ENCODE measurements around the gene HSPA5.
"Not testable (repeated sequence)": the region's sequence is repeated elsewhere in the genome, so short reads cannot be mapped to it uniquely, and the experiment has no call there.

HSPA5 gene

DNA sequence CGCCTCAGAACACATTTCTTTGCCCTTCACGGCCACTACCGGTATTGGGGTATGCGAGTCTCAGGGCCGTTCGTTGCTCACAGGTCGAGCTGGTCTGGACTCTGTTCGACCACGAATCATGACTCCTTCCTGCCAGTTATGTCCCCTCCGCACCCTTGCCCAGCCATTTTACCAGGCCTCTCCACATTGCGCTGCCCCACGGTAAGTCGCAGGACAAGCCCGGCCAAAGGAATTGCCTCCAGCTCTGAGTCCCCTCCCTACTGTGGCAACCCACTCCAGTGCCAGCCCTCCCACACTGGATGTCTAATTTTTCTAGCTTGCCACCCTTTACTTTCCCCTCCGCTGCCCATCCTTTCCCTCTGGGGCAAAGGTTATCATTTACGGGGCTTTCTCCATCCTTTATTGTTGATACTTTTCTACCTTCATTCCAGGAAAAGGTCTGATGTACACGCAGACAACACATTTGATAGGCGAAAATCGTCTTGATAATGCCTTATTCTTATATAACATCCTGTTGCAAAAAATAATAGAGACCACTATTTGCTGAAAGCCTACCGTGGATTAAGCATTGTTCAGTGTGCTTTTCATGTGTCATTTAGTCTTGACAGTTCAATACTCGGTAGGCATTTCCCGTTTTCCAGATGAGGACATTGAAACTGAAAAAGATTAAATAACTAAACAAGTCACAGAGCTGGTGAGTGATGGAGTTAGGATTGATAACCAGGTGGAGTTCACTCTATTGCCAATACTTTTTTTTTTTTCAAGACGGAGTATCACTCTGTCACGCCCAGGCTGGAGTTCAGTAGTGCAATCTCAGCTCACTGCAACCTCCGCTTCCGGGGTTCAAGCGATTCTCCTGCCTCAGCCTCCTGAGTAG lies 958 bp upstream of the HSPA5 start:
- DNase-seq, result no peak

DNA sequence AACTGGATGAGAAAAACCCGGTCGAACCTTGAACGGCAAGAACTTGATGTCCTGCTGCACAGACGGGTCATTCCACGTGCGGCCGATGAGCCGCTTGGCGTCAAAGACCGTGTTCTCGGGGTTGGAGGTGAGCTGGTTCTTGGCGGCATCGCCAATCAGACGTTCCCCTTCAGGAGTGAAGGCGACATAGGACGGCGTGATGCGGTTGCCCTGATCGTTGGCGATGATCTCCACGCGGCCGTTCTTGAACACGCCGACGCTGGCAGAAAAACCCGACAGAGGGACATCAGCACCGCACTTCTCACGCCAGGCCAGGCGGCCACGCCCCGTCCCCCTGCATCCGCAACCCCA lies 519 bp downstream of the HSPA5 start:
- peak; percentile 64 for DNase-seq

DNA sequence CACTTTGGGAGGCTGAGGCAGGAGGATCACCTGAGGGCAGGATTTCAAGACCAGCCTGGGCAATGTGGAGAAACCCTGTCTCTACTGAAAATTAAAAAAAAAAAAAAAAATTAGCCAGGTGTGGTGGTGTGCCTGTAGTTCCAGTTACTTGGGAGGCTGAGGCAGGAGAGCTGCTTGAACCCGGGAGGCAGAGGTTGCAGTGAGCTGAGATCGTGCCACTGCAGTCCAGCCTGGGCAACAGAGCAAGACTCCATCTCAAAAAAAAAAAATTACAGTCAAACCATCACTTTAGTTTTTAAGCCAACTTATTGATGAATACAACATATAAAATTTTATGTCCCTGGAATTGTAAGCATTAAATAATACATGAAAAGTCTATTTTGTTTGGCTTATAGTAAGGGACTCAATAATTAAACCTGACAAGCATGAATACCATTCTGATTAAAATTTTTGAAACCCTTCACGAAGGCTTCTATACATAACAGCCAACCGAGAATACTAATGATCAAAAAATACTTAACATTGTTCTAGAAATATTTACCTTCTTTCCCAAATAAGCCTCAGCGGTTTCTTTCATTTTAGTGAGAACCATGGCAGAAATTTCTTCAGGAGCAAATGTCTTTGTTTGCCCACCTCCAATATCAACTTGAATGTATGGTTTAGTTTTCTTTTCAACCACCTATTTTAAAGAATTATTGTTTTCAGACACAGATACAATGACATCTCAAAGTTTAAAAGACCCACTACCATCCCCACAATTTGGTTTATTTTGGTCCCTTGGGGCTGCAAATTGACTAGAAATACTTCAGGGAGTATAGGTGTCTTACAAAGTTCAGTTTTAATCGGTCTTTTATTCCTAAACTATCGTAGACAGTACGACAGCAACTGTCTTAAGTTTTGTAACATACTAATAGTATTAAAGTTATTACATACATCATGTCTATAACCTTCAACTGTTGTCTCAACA lies 1.2 kb downstream of the HSPA5 start:
- DNase-seq, result no peak

DNA sequence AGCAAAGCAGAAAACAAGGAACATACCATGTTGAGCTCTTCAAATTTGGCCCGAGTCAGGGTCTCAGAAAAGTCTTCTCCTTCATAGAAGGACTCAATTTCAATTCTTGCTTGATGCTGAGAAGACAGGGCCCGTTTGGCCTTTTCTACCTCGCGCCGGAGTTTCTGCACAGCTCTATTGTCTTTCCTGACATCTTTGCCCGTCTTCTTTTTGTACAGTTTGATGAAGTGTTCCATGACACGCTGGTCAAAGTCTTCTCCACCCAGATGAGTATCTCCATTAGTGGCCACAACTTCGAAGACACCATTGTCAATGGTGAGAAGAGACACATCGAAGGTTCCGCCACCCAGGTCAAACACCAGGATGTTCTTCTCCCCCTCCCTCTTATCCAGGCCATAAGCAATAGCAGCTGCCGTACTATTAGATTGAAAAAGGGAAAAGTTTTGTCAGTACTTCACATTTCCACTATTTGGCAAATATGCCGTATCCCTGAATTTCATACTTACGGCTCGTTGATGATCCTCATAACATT lies 2.2 kb downstream of the HSPA5 start:
- no peak for DNase-seq

DNA sequence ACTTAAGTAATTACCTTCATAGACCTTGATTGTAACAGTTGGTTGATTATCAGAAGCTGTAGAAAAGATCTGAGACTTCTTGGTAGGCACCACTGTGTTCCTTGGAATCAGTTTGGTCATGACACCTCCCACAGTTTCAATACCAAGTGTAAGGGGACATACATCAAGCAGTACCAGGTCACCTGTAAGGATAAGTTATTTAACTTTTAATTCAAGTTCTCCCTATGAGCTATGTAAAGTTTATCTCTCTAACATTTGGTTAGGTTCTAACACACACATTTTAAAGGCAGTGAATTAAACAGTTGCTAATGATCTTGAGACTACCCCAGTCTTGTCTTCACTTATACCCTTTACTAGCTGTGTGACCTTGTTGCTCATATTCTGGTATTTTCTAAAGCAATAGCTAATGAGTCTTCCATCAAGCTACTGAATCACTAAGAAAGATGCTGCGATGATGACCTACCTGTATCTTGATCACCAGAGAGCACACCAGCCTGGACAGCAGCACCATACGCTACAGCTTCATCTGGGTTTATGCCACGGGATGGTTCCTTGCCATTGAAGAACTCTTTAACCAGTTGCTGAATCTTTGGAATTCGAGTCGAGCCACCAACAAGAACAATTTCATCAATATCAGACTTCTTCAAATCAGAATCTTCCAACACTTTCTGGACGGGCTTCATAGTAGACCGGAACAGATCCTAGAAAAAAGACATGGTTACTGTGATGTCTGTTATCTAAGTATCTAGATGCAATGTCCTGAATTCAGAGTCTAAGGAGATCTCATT lies 2.8 kb downstream of the HSPA5 start:
- no peak for DNase-seq

DNA sequence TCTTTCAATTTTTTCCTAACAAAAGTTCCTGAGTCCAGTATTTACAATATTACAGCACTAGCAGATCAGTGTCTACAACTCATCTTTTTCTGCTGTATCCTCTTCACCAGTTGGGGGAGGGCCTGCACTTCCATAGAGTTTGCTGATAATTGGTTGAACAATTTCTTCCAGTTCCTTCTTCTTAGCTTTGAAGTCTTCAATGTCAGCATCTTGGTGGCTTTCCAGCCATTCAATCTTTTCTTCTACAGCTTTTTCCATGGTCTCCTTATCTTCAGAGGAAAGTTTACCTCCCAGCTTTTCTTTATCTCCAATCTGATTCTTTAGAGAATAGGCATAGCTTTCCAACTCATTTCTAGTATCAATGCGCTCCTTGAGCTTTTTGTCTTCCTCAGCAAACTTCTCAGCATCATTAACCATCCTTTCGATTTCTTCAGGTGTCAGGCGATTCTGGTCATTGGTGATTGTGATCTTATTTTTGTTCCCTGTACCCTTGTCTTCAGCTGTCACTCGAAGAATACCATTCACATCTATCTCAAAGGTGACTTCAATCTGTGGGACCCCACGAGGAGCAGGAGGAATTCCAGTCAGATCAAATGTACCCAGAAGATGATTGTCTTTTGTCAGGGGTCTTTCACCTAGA lies 4.5 kb downstream of the HSPA5 start:
- not testable (repeated sequence) for DNase-seq

DNA sequence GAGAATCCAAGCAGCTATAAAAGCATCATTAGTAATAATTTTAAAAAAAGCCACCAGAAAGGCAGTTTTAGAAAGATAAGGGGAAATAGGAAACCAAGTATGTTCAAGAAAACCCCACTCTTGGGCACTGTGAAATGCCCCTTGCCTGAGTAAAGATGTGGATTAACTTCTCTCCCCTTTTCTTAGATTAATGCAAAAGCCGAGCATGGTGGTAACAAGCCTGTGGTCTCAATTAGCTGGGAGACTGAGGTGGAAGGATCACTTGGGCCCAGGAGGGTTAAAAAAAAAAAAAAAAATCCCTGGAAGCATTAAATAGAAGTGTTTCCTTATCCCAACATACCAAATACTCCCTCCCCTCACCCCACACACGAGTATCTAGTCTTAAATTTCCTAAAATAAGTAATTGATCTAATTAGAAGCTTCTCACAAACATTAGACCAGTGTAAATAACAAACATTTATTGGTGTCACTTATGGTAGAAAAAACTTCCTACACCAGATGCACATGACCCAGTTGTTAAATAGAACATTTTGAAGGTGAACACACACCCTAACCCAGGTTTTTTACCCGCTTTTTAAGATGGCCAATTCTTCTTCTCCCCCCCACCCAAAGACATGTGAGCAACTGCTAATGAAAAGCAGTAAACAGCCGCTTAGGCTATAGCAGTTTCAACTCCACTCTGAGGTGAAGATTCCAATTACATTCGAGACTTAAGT lies 5.2 kb downstream of the HSPA5 start:
- DNase-seq, result no peak

DNA sequence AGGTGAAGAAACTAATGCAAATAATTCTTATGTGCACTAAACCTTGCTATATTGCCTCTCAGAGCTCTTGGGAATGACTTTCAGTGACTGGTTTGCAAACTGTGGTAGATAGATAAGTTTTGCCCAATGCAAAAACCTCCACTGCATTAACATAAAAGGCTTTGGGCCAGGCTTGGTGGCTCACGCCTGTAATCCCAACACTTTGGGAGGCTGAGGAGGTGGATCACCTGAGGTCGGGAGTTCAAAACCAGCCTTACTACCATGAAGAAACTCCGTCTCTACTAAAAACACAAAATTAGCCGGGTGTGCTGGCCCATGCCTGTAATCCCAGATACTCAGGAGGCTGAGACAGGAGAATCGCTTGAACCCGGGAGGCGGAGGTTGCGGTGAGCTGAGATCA lies 7.0 kb downstream of the HSPA5 start:
- DNase-seq, result not testable (repeated sequence)

DNA sequence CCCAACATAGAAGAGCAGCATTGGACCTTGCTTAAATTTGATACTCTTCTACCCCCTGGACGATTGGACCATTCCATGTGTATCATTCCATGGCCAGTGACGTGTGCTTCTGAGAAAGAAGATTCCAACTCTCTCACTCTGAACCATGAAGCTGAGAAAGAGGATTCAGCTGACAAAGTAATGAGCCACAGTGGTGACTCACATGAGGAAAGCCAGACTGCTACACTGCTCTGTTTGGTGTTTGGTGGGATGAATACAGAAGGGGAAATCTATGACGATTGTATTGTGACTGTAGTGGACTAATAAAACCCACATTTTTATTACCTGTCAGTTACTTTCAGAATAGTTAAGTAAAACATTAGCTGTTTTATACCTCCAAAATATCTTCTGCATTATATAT lies 7.5 kb downstream of the HSPA5 start:
- DNase-seq, result no peak

DNA sequence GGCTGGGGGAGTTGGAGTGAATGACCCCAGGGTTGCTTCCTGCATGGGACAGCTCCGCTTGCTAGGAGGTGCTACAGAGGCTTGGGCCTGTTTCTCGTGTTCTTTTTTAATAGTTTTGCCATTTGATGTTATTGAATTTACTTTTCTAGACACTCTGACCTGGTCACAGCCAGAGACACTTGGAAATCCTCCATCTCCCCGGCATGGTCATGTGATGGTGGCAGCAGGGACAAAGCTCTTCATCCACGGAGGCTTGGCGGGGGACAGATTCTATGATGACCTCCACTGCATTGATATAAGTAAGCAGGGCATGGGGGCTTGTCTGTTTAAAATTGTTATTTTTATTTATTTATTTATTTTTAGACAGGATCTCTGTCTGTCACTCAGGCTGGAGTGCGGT lies 13.4 kb downstream of the HSPA5 start:
- DNase-seq, result no peak

DNA sequence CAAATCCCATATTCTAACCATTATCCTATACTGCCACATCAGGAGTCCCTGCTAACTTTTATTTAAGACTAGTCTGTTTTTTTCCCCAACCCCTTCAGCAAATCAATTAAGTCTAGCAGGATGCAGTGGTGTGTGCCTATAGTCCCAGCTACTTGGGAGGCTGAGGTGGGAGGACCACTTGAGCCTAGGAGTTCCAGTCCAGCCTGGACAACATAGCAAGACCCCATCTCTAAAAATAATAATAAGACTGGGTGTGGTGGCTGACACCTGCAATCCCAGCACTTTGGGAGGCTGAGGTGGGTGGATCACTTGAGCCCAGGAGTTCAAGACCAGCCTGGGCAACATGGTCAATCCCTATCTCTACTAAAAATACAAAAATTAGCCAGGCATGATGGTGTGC lies 16.3 kb downstream of the HSPA5 start:
- not testable (repeated sequence) for DNase-seq

DNA sequence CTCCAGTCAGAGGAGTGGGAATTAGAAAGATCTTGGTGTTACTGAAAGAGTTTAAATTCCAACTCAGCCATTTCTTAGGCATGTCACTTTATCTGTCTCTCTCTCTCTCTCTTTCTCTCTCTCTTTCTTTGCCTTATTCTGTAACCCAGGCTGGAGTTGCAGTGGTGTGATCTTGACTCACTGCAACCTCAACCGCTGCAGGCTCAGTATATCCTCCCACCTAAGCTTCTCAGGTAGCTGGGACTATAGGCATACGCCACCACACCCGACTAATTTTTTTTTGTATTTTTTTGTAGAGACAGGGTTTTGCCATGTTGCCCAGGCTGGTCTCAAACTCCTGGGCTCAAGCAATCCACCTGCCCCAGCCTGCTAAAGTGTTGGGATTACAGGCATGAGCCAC lies 22.5 kb downstream of the HSPA5 start:
- no peak for DNase-seq

DNA sequence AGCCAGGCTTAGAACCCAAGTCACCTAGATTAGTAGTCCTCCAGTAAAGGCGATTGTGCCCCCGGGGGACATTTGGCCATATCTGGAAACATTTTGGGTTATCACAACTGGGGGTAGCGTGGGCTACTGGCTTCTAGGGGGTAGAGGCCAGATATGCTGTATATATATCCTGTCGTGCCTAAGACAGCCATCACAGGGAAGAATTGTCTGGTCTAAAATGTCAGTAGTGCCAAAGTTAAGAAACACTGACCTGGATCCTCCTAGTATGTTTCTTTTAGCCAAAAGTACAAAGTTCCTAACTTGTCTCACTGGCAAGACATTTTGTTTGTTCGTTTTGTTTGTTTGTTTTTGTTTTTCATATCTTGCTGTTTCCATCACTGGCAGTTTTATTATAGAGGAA lies 27.0 kb downstream of the HSPA5 start:
- no peak for DNase-seq

DNA sequence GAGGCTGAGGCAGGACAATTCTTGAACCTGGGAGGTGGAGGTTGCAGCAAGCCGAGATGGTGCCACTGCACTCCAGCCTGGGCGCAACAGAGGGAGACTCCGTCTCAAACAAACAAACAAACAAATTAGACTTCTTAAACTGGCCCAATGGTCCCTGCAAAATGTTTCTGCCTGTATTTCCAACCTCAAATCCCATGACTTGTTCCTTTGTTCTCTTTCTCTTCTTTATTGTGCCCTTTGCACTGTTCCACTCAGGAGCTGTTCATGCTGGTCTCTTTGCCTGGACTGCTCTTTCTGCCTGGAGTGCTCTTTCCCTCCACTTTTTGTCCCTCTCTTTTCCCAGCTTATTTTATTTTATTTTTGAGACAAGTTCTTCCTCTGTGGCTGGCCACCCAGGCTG lies 36.7 kb downstream of the HSPA5 start:
- DNase-seq, result no peak

DNA sequence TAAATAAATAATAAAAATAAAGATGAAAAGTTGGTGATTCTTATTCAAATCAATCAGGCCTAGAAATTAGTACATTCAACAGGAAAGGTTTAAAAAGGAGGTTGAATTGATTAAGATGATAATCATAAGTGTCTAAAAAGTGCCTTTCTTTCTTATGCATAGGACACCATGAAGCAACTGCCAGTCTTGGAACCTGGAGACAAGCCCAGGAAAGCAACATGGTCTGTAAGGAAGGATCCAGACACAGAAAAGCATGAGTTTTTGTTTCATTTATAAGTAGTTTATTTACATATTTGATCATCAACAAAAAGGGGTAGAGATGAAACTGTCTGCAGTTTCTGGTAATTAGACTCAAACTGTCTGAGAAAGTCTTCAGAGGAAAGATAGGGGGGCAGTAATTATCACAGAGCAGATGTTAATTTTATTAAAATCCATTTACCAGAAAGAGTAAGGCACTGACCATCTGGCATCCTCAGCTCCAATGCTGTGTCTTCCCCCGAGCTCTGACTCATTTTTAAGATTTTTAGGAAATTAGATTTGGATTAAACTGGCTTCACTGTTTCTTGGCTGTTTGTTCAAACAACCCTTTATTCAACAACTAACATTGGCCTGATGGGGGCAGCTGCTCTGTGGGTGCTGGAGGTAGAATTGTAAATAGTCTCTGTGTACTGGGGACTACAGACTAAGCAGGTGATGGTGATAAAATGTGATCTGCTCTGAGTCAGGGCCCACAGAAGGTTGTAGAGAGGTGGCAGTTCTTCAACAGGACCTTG lies 38.1 kb downstream of the HSPA5 start:
- no peak for DNase-seq

DNA sequence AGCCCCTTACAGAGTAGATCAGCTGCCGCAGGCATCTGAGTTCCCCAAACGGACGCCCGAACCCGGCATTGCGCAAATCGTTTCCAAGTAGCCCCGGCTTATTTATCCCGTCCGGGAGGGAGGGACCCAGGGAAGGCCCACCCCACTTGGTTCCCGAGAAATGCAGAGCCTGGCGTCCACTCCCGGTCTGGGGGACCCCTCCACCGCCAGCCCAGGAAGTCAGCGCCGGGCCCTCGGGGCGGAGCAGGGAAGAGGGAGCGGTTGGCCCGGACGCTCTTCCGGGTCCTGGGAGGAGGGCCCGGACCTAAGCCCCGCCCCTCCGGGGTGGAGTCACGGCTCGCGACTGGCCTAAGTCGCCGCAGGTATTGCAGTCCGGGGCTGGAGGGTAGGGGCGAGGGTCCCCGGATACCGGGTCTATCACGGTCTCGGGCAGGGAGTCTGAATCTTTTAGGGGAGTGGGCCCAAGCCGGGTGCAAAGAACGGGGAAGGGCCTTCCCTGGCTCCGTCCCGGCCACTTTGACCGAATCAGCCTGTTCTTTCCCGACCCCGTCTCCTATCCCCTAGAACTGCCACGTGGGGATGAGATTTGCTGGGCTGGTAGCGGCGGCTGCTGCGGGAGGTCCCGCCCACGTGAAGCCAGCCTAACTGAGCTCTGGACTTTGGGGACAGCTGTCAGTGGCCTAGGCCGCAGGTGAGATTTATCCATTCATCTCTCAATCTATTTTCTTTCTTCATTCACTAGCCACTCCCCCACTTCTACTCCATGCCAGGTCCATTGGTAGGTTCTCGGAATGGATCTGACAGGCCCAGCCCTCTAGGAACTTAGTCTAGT lies 40.7 kb downstream of the HSPA5 start, which contains the start of gene RABEPK:
RABEPK (plus strand) TSS at position 327 of the 832 bp plus-strand sequence. CDS start 2,472 bp downstream, outside the sequence.
- peak; percentile 97 for DNase-seq

DNA sequence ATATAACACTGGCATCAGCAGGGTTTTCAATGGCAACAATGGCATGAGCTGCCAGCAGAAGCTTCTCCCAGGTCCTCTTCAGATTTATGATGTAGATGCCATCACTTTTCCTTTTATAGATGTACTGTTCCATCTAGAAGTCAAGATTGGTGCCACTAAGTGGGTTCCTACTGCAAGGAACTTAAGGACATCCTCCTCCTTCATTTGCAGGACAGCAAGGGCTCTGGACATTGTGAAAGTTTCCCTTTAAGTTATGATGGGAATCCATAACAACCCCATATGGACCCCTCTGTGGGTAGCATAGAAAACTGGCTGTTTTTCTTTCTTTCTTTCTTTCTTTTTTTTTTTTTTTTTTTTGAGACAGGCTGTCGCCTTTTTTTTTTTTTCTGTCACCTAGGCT lies 45.6 kb downstream of the HSPA5 start:
- DNase-seq, result not testable (repeated sequence)

DNA sequence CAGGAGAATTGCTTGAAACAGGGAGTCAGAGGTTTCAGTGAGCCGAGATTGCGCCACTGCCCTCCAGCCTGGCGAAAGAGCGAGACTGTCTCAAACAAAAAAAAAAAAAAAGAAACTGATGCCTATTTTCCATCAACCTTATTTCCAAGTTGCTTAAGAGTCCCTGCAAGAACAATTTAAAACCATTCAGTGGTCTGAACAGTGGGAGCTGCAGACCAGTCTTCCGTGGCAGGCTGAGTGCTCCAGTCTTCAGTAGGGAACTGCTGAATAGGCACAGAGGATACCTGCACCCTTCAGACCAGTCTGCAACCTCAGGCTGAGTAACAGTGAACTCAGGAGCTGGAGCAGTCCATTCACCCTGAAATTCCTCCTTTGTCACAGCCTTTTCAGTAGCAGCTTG lies 46.7 kb downstream of the HSPA5 start:
- not testable (repeated sequence) for DNase-seq

DNA sequence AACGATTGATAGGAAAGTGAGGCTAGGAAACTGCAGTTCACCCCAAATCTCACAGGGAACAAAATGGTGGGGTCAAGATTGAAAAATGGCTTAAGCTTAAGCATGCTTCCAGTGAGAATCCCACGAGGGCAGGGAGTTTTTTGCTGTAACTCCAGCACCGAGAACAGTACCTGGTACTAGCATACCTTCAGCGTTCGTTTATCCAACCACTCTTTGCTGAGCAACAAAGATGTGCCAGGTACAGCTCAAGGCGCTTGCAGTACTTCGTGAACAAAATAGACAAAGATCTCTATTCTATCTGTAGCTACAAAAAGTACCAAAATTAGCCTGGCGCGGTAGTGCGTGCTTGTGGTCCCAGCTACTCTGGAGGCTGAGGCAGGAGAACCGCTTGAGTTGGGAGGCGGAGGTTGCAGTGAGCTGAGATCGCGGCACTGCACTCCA lies 50.8 kb downstream of the HSPA5 start:
- DNase-seq, result peak; percentile 23
